Loucy (cell line): ENCODE data around the gene BRK1.

Experiments
- H2AFZ ChIP-seq: fragments of 200-600 bp; sonication (generic); 2 replicates; pipeline ENCODE4 v1.6.0; 2016; ENCODE audit warnings: antibody characterized with exemption, mild to moderate bottlenecking, low read length, moderate library complexity
- H3F3A ChIP-seq: fragments of 200-600 bp; 2 replicates; pipeline ENCODE4 v1.6.0; 2016; ENCODE audit warnings: antibody characterized with exemption, low read depth, mild to moderate bottlenecking
- H3K27me3 ChIP-seq: fragments of 200-600 bp; sonication (generic); 2 replicates; pipeline ENCODE4 v1.6.1; 2014; ENCODE audit warnings: low read length, mild to moderate bottlenecking; ENCODE audit not compliant: insufficient read depth, poor library complexity, severe bottlenecking
- H3K36me3 ChIP-seq: fragments of 200-600 bp; sonication (generic); 2 replicates; pipeline ENCODE4 v1.6.1; 2016; ENCODE audit warnings: low read length; ENCODE audit not compliant: insufficient read depth
- H3K4me1 ChIP-seq: fragments of 200-600 bp; sonication (generic); 2 replicates; pipeline ENCODE4 v1.5.1; 2014; ENCODE audit warnings: low read length, mild to moderate bottlenecking; ENCODE audit not compliant: insufficient read depth, poor library complexity, severe bottlenecking
- H3K4me2 ChIP-seq: fragments of 200-600 bp; sonication (generic); 2 replicates; pipeline ENCODE4 v1.6.0; 2014; ENCODE audit warnings: antibody characterized with exemption, low read length, low read depth, mild to moderate bottlenecking; ENCODE audit not compliant: poor library complexity, severe bottlenecking
- H3K4me3 ChIP-seq: fragments of 200-600 bp; sonication (generic); 2 replicates; pipeline ENCODE4 v1.5.1; 2014; ENCODE audit warnings: low read length, mild to moderate bottlenecking, mixed read lengths; ENCODE audit not compliant: poor library complexity, severe bottlenecking
- H3K79me2 ChIP-seq: fragments of 200-600 bp; sonication (generic); 2 replicates; pipeline ENCODE4 v1.6.1; 2014; ENCODE audit warnings: low read length; ENCODE audit not compliant: insufficient read depth
- H3K9ac ChIP-seq: fragments of 200-600 bp; sonication (generic); 2 replicates; pipeline ENCODE4 v1.6.0; 2014; ENCODE audit warnings: mild to moderate bottlenecking, low read depth, low read length, moderate library complexity; ENCODE audit not compliant: poor library complexity, severe bottlenecking
- H3K9me2 ChIP-seq: fragments of 200-600 bp; sonication (generic); replicated peaks from 2 replicates; pipeline ENCODE4 v1.6.1; 2016; ENCODE audit warnings: low read depth, low read length, mixed read lengths
- H3K9me3 ChIP-seq: fragments of 200-600 bp; sonication (generic); 2 replicates; pipeline ENCODE4 v1.6.1; 2014; ENCODE audit warnings: mild to moderate bottlenecking, antibody characterized with exemption, low read length, low read depth; ENCODE audit not compliant: insufficient read depth
- H4K20me1 ChIP-seq: fragments of 200-600 bp; sonication (generic); 2 replicates; pipeline ENCODE4 v1.6.0; 2014; ENCODE audit warnings: antibody characterized with exemption, low read length, mild to moderate bottlenecking; ENCODE audit not compliant: insufficient read depth, poor library complexity, severe bottlenecking
- EZH2phosphoT487 ChIP-seq: fragments of 200-600 bp; IDR thresholded peaks from 2 replicates; pipeline ENCODE4 v1.6.1; 2018; ENCODE audit warnings: antibody characterized with exemption, mild to moderate bottlenecking, moderate library complexity, borderline replicate concordance
- TF ChIP-seq, protein P1 (sequence below): fragments of 200-600 bp; sonication (generic); conservative IDR thresholded peaks from 2 replicates; pipeline ENCODE4 v1.5.1; 2014; ENCODE audit warnings: mild to moderate bottlenecking, antibody characterized with exemption, low read length

The BRK1 gene

DNA sequence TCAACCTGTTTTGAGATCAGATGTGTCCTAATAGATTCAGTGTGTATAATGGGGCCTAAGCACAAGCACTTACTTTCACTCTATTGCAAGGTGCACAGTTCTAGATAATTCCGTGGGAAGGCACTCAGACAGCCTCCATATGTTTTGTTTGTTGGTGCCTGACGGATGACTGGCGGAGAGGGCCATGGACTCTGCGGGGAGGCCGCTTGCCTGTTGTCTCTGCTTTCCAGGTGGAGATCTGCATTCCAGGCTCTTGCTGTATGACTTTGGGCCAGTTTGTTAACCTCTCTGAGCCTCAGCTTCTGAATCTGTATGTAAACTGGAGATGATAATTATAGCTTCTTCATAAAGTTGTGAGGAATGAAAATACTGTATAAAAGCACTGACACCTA lies 50.7 kb downstream of the BRK1 start:
- no peaks in the 10 kb centered on the region for H3K4me1 ChIP-seq
- H2AFZ ChIP-seq: no peak overlapping the region
- H3K9ac ChIP-seq: no peak overlapping the region
- no peak overlapping the region for H3K4me2 ChIP-seq
- no peaks in the 10 kb centered on the region for H3K27me3 ChIP-seq
- H3K4me3 ChIP-seq: no peak overlapping the region
- TF ChIP-seq, protein P1, sequence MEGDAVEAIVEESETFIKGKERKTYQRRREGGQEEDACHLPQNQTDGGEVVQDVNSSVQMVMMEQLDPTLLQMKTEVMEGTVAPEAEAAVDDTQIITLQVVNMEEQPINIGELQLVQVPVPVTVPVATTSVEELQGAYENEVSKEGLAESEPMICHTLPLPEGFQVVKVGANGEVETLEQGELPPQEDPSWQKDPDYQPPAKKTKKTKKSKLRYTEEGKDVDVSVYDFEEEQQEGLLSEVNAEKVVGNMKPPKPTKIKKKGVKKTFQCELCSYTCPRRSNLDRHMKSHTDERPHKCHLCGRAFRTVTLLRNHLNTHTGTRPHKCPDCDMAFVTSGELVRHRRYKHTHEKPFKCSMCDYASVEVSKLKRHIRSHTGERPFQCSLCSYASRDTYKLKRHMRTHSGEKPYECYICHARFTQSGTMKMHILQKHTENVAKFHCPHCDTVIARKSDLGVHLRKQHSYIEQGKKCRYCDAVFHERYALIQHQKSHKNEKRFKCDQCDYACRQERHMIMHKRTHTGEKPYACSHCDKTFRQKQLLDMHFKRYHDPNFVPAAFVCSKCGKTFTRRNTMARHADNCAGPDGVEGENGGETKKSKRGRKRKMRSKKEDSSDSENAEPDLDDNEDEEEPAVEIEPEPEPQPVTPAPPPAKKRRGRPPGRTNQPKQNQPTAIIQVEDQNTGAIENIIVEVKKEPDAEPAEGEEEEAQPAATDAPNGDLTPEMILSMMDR: no peak
- no peak for TF ChIP-seq EZH2phosphoT487
- no peaks in the 10 kb centered on the region for H3K79me2 ChIP-seq
- H4K20me1 ChIP-seq: no peaks in the 10 kb centered on the region
- peaks cover 7% of the 10 kb centered on the region; the same call in 1 of the 2 replicates for H3K9me3 ChIP-seq
- no peaks in the 10 kb centered on the region for H3K36me3 ChIP-seq
- H3F3A ChIP-seq: no peaks in the 10 kb centered on the region
- no peaks in the 10 kb centered on the region for H3K9me2 ChIP-seq

DNA sequence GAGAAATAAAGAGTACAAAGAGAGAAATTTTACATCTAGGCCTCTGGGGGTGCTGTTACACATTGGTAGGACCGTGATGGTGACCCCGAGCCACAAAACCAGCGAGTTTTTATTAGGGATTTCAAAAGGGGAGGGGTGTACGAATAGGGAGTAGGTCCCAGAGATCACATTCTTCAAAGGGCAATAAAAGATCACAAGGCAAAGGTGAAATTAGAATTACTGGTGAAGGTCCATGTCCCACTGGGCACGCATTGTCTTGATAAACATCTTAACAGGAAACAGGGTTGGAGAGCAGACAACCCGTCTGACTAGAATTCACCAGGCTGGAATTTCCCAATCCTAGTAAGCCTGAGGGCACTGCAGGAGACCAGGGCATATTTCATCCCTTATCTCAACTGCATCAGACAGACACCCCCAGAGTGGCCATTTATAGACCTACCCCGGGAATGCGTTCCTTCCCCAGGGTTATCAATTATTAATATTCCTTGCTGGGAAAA lies 53.6 kb downstream of the BRK1 start:
- H3K4me2 ChIP-seq: no peak overlapping the region
- no peaks in the 10 kb centered on the region for H3K79me2 ChIP-seq
- no peak overlapping the region for H3K9ac ChIP-seq
- no peaks in the 10 kb centered on the region for H3K4me1 ChIP-seq
- no peaks in the 10 kb centered on the region for H3K27me3 ChIP-seq
- H3K9me3 ChIP-seq: peaks cover 7% of the 10 kb centered on the region; the same call in 1 of the 2 replicates
- TF ChIP-seq EZH2phosphoT487: no peak
- TF ChIP-seq, protein P1: no peak; the same call in 1 of the 2 replicates
- no peaks in the 10 kb centered on the region for H4K20me1 ChIP-seq
- no peaks in the 10 kb centered on the region for H3K9me2 ChIP-seq
- H3K4me3 ChIP-seq: no peak overlapping the region
- H2AFZ ChIP-seq: no peak overlapping the region
- H3K36me3 ChIP-seq: no peaks in the 10 kb centered on the region
- no peaks in the 10 kb centered on the region for H3F3A ChIP-seq

DNA sequence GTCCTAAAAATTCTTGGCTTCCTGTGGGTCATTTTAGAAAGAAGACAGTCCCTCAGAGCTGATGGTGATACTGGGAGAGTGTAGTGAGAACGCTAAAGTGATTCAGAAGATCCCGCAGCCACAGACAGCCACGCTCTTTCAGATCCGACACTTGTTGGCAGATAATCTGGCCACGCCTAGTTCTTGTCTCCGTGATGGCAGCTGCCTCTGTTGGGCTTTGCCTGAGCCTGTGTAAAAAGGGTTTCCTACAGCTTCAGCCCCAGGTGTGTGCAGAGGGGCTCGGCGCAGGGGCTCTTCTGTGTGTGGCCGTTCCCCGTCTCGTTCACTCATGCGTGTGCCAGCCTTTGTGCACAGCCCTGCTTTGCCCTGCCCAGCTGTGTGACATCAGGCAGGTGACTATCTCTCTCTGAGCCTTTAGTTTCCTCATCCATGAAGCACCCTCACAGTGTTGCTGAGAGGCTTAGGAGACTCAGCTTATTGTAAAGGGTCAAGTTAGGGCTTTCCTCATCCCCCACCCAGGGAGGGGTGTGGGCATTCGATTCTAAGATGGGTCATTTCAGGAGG lies 55.5 kb downstream of the BRK1 start:
- Histone ChIP-seq H3F3A (no peaks in the 10 kb centered on the region), H3K4me1 (no peaks in the 10 kb centered on the region), H3K27me3 (no peaks in the 10 kb centered on the region), H3K79me2 (no peaks in the 10 kb centered on the region), H3K4me3 (no peak overlapping the region), H3K9ac (no peak overlapping the region), H3K36me3 (no peaks in the 10 kb centered on the region), H3K9me2 (no peaks in the 10 kb centered on the region), H3K9me3 (peaks cover 7% of the 10 kb centered on the region; the same call in 1 of the 2 replicates), H3K4me2 (no peak overlapping the region), H4K20me1 (no peaks in the 10 kb centered on the region), H2AFZ (no peak overlapping the region)
- TF ChIP-seq, protein P1: no peak
- TF ChIP-seq EZH2phosphoT487: no peak
